Measurements from ENCODE around the gene NT5C1B. TPM values are rescaled to one million over a fixed set of nuclear protein-coding genes. Genes with fewer than 3 reads are reported as not detected.
"Not testable (repeated sequence)": the region's sequence is repeated elsewhere in the genome, so short reads cannot be mapped to it uniquely, and the experiment has no call there.

Gene NT5C1B
- polyA plus RNA-seq (ENCODE audit: insufficient read length in 3 of 3) = 1 to 10 TPM in 1 of 3 donors, under 1 TPM in 2; 0.51 to 1.3 (median 0.61) TPM

DNA sequence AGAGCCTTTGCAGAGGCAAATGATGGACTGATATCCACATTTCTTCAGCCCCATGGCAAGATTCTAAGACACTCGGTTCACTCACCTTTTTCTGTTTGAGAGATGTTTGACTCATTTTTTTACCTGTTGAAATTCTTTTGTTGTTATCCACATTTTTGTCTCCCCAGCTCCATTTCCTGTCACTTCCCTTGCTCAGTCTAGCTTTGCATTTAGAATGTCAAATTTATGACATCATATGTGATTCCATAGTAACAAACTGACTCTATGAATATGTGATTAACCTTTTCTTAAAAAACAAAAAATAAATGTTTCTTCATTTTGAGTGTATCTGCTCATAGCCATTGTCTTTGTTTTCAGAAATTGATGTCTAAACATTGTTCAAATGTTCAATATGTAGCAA is at the start of gene NT5C1B:
Gene NT5C1B, minus strand, starts transcription at position 216 of the 400 bp plus-strand sequence. Its CDS starts 101 bp downstream, at position 115.
- no peak for DNase-seq (ENCODE audit: low read depth in 3 of 3, low spot score in 2 of 3)

DNA sequence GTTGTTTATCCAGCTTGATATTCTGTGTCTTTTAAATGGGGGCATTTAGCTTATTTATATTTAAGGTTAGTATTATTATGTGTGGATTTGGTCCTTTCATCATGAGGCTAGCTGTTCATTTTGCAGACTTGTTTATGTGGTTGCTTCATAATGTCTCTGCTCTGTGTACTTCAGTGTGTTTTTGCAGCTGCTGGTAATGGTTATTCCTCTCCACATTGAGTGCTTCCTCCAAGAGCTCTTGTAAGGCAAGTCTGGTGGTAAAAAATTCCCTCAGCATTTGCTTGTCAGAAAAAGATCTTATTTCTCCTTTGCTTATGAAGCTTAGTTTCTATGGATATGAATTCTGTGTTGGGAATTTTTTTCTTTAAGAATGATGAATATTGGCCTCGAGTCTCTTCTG is 47.8 kb upstream of the NT5C1B start:
- no peak for DNase-seq (ENCODE audit: low read depth in 3 of 3, low spot score in 2 of 3)

DNA sequence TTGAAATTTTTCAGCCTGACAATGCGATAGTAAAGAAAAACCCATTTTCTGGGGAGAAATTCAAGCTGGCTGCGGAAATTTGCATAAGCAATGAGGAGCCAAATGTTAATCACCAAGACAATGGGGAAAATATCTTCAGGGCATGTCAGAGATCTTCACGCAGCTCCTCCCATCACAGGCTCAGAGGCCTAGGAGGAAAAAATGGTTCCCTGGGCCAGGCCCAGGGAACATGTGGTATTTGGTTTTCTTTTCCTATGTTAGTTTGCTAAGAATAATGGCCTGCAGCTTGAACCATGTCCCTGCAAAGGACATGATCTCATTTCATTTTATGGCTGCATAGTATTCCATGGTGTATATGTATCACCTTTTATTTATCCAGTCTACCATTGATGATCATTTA is 43.3 kb upstream of the NT5C1B start:
- DNase-seq (ENCODE audit: low read depth in 3 of 3, low spot score in 2 of 3) = not testable (repeated sequence)

DNA sequence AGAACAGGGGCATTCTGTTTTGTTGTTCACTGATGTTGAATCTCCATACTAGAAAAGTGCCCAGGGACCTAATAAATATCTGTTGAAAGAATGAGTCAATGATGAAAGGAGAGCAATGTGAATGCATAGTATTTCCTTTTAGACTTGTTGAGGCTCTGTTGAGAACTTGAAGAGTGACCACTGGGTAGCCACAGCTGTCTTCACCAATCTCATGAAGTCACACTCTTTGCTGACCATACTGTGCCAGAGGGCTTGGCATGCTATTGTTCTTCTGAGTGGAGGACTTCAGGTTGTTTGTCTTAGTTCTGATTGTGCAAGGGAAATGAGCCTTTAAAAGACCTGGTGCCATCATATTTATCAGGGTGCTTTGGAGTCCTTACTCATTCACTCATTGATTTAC is 41.6 kb upstream of the NT5C1B start:
- no peak for DNase-seq (ENCODE audit: low read depth in 3 of 3, low spot score in 2 of 3)

DNA sequence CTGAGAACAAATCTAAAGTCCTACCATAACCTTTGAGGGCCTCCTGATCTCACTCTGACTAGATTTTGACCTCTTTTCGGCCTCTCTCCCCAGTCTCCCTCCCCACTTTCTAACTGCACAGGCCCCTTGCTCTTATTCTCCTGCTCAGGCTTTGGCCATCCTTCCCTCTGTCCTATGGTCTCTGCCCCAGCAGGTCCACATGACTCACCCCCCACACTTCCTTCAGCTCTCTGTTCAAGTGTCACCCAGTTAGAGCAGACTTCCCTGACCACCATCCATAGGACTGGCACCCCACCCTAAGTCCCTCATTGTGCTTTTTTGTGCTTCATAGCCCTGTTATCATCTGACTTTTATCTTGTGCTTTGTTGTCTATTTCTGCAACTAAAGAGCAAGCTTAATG is 41.2 kb upstream of the NT5C1B start:
- no peak for DNase-seq (ENCODE audit: low read depth in 3 of 3, low spot score in 2 of 3)

GRCh38 chr2:18630101-18630500 is 40.7 kb upstream of the NT5C1B start:
- DNase-seq (ENCODE audit: low read depth in 3 of 3, low spot score in 2 of 3) = no peak

- no peak for DNase-seq (ENCODE audit: low read depth in 3 of 3, low spot score in 2 of 3)
These were observed 37.7 kb upstream of the NT5C1B start for GRCh38 chr2:18626958-18627650.

- DNase-seq (ENCODE audit: low read depth in 3 of 3, low spot score in 2 of 3) = no peak
These were observed 36.9 kb upstream of the NT5C1B start for GRCh38 chr2:18626256-18626668.

DNA sequence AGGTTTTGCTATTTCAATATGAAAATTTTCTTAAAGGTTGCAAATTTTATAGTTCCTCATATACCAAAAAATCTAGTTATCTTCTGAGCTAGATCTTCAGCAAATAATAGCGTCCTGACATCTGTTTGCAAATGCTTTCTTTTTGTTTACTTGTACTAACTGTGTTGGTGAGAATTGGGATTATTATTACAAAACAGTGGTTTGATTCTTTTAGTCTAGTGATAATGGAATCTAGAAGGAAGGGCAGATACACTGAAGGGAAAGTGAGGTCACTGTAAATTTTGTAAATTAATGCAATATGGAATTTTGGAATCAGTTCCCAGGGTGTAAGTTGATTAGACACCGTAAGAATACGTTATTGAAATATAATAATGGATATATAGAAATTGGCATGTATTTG is 36.2 kb upstream of the NT5C1B start:
- no peak for DNase-seq (ENCODE audit: low read depth in 3 of 3, low spot score in 2 of 3)

- no peak for DNase-seq (ENCODE audit: low read depth in 3 of 3, low spot score in 2 of 3)
These were observed 34.4 kb upstream of the NT5C1B start for GRCh38 chr2:18623782-18624181.

DNA sequence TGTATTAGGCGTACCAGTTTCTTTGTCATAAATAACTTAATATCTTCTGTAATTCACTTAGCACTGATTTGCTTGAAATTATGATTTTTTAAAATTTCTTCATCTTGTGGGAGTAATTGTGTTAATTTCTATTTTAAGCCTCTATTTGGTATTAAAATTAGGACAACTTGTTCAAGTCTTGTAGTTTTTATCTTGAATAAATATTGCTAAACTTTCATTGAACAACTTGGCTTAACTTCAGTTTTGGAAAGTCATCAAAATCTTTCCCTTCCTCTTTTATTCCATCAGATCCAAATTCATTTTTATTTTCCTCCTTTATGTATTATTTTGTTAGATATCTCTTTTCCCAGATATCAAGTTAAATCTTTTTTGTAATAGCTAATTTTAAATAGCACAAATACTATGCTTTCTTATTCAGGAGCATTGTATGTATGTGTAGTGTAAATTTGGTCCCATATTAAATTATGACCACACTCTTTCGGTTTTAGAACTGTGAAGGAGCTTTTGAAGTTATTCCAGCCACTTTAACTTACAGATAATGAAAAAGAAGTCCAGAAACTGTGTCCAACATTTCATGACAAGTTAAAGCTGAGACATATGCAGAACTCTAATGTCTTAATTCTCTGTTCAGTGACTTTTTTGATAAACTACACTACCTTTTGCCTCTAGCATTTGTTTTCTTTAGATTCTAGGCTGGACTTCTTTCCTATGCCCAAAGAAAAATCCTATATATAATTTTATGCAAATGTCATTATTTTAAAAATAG is 31.7 kb upstream of the NT5C1B start:
- DNase-seq (ENCODE audit: low read depth in 3 of 3, low spot score in 2 of 3) = no peak

DNA sequence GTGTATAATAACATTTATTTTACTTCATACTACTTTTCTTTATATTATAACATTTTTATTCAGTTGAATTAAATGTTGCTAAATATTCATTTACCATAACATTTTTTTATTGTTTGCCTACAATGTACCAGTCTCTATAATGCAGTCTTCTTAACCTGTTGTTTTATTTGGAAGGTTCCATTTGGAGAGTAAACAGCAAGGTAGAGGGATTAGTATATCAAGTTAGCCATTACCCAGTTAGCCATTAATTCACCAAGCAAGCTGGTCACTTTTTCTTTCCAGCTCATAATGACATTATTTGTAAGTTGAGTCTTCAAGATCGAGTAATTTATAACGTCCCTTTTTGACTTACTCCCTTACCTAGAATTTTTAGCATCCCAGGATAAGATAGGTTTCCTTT is 29.7 kb upstream of the NT5C1B start:
- DNase-seq (ENCODE audit: low read depth in 3 of 3, low spot score in 2 of 3) = no peak

GRCh38 chr2:18614041-18614440 is 24.7 kb upstream of the NT5C1B start:
- DNase-seq (ENCODE audit: low read depth in 3 of 3, low spot score in 2 of 3) = no peak

DNA sequence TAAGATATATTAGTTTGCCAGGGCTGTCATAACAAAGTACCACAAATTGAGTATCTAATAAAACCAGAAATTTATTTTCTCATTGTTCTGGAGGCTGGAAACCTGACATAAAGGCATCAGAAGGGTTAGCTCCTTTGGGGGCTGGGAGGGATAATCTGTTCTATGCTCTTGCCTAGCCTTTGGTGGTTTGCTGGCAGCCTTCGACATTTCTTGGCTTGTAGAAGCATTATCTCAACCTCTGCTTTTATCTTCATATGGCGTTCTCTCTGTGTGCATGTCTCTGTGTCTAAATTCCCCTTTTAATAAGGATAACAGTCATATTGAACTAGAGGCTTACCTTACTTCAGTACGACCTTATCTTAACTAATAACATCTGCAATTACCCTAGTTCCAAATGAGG is 22.8 kb upstream of the NT5C1B start:
- no peak for DNase-seq (ENCODE audit: low read depth in 3 of 3, low spot score in 2 of 3)

GRCh38 chr2:18611604-18612003 is 22.2 kb upstream of the NT5C1B start:
- DNase-seq (ENCODE audit: low read depth in 3 of 3, low spot score in 2 of 3) = no peak

DNA sequence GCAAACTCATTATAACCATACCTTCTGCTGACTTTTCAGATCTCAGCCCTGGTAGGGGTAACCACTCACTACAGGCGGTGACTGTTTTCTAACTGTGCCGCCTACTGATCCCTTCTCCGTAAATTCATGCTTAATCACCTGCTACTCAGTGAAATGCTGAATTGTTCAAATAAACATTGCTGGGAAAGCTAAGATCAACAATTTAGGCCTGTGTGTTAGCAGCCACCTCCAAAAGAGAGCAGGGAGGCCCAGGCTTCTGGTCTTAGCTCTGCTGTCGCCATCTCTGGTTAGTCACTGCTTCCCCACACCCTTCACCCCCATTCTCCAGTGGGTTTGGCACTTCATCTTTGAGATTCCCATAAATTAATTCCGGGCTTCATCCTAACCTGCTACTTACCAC is 21.8 kb upstream of the NT5C1B start:
- DNase-seq (ENCODE audit: low read depth in 3 of 3, low spot score in 2 of 3) = no peak

- DNase-seq (ENCODE audit: low read depth in 3 of 3, low spot score in 2 of 3) = no peak
These were observed 21.3 kb upstream of the NT5C1B start for GRCh38 chr2:18610651-18611050.

DNA sequence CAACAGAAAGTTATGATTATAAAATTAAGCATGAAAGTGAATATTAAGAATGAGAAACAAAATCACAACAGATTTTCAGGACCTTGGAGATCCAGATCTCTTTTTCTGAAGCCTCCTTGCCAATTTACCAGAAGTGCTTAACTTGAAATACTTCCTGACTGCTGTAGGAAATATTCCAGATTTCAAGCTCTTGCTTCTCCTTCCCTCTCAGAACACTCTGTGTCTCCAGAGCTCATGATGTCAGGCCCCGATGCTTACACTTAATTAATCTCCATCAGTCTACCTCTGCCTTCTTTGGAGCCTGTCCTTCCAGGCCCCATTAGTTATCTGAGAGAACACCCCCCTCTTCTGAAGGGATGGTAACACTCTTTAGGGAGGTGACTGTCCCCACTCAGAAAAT is 20.7 kb upstream of the NT5C1B start:
- DNase-seq (ENCODE audit: low read depth in 3 of 3, low spot score in 2 of 3) = no peak

- no peak for DNase-seq (ENCODE audit: low read depth in 3 of 3, low spot score in 2 of 3)
These were observed 15.7 kb upstream of the NT5C1B start for GRCh38 chr2:18605115-18605514.

DNA sequence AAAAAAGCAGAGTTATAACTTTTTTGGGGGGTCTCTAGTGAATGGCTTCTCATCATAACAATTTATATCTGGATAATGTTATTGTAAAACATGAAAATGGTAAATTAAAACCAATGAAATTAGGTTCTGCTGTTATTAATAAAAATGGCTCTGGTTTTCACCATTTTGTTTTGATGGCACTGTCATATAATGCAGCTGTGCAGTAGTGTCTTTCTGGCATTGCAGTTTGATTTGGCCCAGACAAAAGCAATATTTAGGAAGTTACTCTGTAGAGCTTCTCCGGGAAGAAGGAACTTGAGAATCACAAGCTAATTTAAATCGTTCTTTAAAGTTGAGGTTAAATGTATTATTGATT is 15.1 kb upstream of the NT5C1B start:
- no peak for DNase-seq (ENCODE audit: low read depth in 3 of 3, low spot score in 2 of 3)

DNA sequence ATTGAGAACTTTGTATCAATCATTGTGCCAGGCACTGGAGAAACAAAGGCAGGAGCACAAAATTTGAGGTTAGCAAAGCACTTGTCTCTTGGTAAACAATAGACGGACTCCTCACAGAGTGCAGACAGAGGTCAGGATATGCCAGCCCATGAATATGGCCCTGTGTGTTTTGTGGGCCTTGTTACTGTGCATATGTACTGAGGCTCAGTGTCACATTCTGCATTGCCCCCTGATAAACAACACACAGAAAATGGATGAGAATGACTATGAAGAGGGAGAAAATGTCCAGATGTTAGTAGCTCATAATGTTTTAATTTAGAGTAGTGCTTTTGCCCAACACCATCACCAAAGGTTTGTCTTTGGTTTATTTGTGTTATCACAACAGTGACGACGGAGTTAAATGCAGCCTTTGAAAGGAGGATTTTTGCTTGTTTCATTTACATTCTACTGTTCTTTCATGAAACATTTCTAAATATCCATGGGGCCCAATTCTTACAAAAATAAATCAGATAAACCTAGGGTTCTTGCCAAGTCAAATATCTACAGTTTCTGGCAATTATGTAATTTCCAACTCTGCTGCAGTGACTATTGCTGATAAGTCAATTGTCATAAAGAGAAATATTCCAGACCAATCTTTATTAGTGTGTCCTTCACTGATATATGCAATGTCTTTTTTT is 14.6 kb upstream of the NT5C1B start:
- DNase-seq (ENCODE audit: low read depth in 3 of 3, low spot score in 2 of 3) = no peak

- no peak for DNase-seq (ENCODE audit: low read depth in 3 of 3, low spot score in 2 of 3)
These were observed 12.9 kb upstream of the NT5C1B start for GRCh38 chr2:18602298-18602697.

Data from right renal cortex interstitium (tissue), 3 donors.